Measurements from ENCODE around the gene MSI2. TPM values are rescaled to one million over a fixed set of nuclear protein-coding genes. Genes with fewer than 3 reads are reported as not detected.

Gene MSI2
- total RNA-seq, 1 donor from 2014 or later = 67.9 TPM

GRCh38 chr17:57257195-57257894, 1.0 kb downstream of the MSI2 start:
- peaks cover 17% of the 10 kb centered on the region for H3K4me1 Mint-ChIP-seq (ENCODE audit: low read depth, unreplicated experiment)
- Histone ChIP-seq H3K9ac (ENCODE audit: low read length) (peak overlapping the region; percentile 86), H3K4me3 (ENCODE audit: insufficient read depth, low read depth, low read length) (peak overlapping the region; percentile 81), H3K4me2 (ENCODE audit: low read length) (peak overlapping the region; percentile 99), H2AFZ (ENCODE audit: low read depth, low read length) (peak overlapping the region; percentile 52), H3K79me2 (ENCODE audit: insufficient read depth, low read length) (peaks cover 29% of the 10 kb centered on the region), H4K20me1 (ENCODE audit: insufficient read depth, low read length) (peaks cover 30% of the 10 kb centered on the region), H3K27ac (ENCODE audit: low read depth, low read length) (peak overlapping the region; percentile 55), H3K36me3 (ENCODE audit: insufficient read depth, low read length) (peaks cover 3% of the 10 kb centered on the region), H3K9me3 (ENCODE audit: insufficient read depth, low read depth, low read length) (no peaks in the 10 kb centered on the region), H3K27me3 (ENCODE audit: insufficient read depth, low read length) (no peaks in the 10 kb centered on the region), H3K4me1 (ENCODE audit: insufficient read depth, low read length) (peaks cover 8% of the 10 kb centered on the region)
- no peaks in the 10 kb centered on the region for H3K9me3 Mint-ChIP-seq (ENCODE audit: unreplicated experiment)
- H3K27ac Mint-ChIP-seq (ENCODE audit: unreplicated experiment) = peak overlapping the region; percentile 64
- H3K4me3 Mint-ChIP-seq (ENCODE audit: unreplicated experiment) = peak overlapping the region; percentile 86
- H3K27me3 Mint-ChIP-seq (ENCODE audit: low read depth, unreplicated experiment) = no peaks in the 10 kb centered on the region
- H3K36me3 Mint-ChIP-seq (ENCODE audit: low read depth, unreplicated experiment) = peaks cover 8% of the 10 kb centered on the region
- FAIRE-seq = no peak
- no peak for DNase-seq (ENCODE audit: low read depth)
- TF ChIP-seq EZH2 (IDR thresholded peaks at IDR 0.05; ENCODE audit: insufficient read depth, low read length) = no peak
- TF ChIP-seq CTCF (IDR thresholded peaks at IDR 0.05; ENCODE audit: insufficient read depth, low read depth, low read length) = no peak

DNA sequence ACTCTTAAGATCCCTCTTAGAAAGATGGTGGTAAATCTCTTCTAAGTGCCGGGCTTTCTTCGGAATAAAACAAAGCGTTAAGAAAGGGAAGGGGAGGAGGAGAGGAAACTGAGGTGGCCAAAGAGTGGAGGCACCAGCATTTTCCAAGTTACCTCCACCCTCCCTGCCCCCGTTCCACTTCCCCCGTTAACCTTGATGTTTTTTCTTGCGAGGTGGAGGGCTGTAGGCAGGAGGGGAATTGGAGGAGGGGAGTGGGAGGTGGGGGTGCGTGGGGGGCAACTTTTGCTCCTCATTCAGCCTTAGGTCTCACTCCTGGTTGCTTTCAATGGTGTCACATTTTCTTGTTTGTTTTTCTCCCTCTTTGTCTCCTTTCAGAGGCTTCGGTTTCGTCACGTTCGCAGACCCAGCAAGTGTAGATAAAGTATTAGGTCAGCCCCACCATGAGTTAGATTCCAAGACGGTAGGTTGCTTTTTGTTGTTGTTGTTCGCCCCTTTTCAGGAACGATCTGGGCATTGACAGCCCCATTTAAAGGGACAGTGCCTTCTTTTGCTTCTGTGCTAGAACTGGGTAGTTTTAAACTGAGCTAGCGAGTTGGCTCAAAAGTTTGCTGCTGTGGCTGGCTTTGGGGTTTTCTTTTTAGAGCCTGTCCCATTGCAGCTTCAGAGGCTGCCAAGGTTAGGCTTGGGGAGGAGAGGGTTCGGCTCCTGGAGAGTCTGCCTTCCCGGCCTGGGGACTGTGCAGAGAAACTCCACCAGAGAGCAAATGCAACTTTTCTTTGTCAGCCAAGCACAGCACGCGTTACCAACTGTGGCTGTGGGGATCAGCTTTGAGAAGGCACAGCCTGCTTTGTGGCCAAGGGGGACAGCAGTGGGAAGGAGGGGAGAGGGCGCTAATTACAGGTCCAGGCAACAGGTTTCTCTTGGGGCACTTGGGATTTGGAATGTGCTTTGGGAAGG, 1.9 kb downstream of the MSI2 start:
- Mint-ChIP-seq H3K4me3 (ENCODE audit: unreplicated experiment) (peak overlapping the region; percentile 86), H3K36me3 (ENCODE audit: low read depth, unreplicated experiment) (peaks cover 10% of the 10 kb centered on the region), H3K4me1 (ENCODE audit: low read depth, unreplicated experiment) (peaks cover 17% of the 10 kb centered on the region), H3K27ac (ENCODE audit: unreplicated experiment) (peak overlapping the region; percentile 64), H3K27me3 (ENCODE audit: low read depth, unreplicated experiment) (no peaks in the 10 kb centered on the region), H3K9me3 (ENCODE audit: unreplicated experiment) (no peaks in the 10 kb centered on the region)
- no peak for FAIRE-seq
- H4K20me1 ChIP-seq (ENCODE audit: insufficient read depth, low read length) = peaks cover 31% of the 10 kb centered on the region
- peaks cover 7% of the 10 kb centered on the region for H3K36me3 ChIP-seq (ENCODE audit: insufficient read depth, low read length)
- peak overlapping the region; percentile 81 for H3K4me3 ChIP-seq (ENCODE audit: insufficient read depth, low read depth, low read length)
- H2AFZ ChIP-seq (ENCODE audit: low read depth, low read length) = peak overlapping the region; percentile 52
- peak overlapping the region; percentile 86 for H3K9ac ChIP-seq (ENCODE audit: low read length)
- H3K4me2 ChIP-seq (ENCODE audit: low read length) = peak overlapping the region; percentile 99
- H3K27me3 ChIP-seq (ENCODE audit: insufficient read depth, low read length) = no peaks in the 10 kb centered on the region
- TF ChIP-seq EZH2 (IDR thresholded peaks at IDR 0.05; ENCODE audit: insufficient read depth, low read length) (no peak), CTCF (IDR thresholded peaks at IDR 0.05; ENCODE audit: insufficient read depth, low read depth, low read length) (no peak)
- H3K27ac ChIP-seq (ENCODE audit: low read depth, low read length) = peak overlapping the region; percentile 55
- DNase-seq (ENCODE audit: low read depth) = no peak
- H3K4me1 ChIP-seq (ENCODE audit: insufficient read depth, low read length) = peaks cover 8% of the 10 kb centered on the region
- H3K9me3 ChIP-seq (ENCODE audit: insufficient read depth, low read depth, low read length) = no peaks in the 10 kb centered on the region
- H3K79me2 ChIP-seq (ENCODE audit: insufficient read depth, low read length) = peaks cover 29% of the 10 kb centered on the region
